Placental epithelial cell (primary cell): ENCODE data around the gene HOXC9. TPM values are rescaled to one million over a fixed set of nuclear protein-coding genes. Genes with fewer than 3 reads are reported as not detected.

Experiments
- small RNA-seq: library from RNA; depleted of rRNA; stranded (forward); fragments of <200 nt; gene quantifications from one replicate; pipeline ENCODE3, GENCODE V24; 2012
- total RNA-seq: library from RNA; depleted of rRNA; stranded (reverse); fragments of >200 nt; gene quantifications from 2 replicates; pipeline ENCODE4 v1.2.3, GENCODE V29; 2012

HOXC9 gene
- total RNA-seq: 0.65 TPM in 1 of 2 replicates, not detected in the other

DNA sequence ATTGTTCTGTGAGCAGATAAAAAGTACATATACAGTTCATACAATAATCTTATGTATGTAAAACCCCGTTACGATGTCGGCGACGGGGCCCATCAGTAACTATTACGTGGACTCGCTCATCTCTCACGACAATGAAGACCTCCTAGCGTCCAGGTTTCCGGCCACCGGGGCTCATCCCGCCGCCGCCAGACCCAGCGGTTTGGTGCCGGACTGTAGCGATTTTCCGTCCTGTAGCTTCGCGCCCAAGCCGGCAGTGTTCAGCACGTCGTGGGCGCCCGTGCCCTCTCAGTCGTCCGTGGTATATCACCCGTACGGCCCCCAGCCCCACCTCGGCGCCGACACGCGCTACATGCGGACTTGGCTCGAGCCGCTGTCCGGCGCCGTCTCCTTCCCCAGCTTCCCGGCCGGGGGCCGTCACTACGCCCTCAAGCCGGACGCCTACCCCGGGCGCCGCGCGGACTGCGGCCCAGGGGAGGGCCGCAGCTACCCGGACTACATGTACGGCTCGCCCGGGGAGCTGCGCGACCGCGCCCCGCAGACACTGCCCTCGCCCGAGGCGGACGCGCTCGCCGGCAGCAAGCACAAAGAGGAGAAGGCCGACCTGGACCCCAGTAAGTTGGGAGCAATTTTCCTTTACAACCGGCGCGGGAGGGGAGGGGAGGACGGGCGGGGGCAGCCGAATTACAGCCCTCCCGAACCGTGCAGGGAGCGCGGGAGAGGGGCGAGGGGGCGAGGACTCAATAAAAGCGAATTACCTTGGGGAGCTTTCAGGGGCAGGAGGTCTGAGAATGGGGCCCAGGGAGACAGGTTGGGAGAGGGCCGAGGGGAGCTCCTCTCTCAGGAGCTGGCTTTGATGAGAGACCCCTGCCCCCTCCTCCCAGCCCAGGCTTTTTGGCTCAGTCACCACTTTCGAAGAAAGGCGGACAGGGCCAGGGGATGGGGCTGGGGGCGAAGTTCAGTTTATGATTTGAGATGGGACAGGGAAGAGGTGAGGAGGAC lies at the start of gene HOXC9:
Gene HOXC9 (plus strand): TSS at position 46 of the 999 bp plus-strand sequence. CDS start 28 bp downstream, at position 74.

DNA sequence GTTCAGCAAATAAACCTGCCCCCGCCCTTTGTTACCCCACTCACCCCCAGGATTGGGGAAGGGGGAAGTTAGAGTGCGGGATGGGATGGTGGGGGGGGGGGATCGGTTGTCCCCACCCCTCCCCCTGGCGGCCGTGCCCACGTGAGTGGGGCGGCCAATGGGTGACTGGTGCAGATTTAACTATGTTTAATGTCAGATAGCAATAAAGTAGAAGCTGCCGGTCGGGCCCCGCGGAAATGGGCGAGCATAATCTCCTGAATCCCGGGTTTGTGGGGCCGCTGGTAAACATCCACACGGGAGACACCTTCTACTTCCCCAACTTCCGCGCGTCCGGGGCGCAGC lies 45.3 kb upstream of the HOXC9 start, which contains the start of gene HOXC12:
Gene HOXC12 (plus strand): TSS at position 210 of the 342 bp plus-strand sequence. CDS start 27 bp downstream, at position 237.

DNA sequence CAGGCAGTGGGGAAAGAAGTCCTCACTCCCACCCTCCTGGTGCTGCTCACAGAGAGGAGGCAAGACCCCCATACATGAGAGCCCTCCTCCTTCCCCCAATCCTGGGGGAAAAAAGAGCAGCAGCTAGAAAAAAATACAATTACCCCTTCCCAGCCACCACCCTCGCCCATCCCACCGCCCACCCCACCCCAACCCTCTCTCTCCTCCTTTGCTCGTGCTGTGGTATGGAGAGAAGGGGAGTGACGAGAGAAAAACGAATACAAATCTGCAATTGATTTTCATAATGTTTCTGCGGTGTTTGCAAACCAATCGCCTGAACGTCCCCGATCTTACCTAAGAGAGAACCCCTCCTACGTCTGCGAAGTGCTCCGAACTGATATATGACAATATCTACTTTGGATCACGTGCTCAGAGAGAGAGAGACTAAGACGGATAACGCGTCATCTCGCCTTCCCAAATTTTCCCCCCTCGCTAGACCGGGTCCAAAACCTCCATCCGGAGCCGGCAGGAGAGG lies 27.2 kb upstream of the HOXC9 start, which contains the start of gene HOXC11:
Gene HOXC11 (plus strand): TSS at position 405 of the 514 bp plus-strand sequence. CDS start 116 bp downstream, outside the sequence.

DNA sequence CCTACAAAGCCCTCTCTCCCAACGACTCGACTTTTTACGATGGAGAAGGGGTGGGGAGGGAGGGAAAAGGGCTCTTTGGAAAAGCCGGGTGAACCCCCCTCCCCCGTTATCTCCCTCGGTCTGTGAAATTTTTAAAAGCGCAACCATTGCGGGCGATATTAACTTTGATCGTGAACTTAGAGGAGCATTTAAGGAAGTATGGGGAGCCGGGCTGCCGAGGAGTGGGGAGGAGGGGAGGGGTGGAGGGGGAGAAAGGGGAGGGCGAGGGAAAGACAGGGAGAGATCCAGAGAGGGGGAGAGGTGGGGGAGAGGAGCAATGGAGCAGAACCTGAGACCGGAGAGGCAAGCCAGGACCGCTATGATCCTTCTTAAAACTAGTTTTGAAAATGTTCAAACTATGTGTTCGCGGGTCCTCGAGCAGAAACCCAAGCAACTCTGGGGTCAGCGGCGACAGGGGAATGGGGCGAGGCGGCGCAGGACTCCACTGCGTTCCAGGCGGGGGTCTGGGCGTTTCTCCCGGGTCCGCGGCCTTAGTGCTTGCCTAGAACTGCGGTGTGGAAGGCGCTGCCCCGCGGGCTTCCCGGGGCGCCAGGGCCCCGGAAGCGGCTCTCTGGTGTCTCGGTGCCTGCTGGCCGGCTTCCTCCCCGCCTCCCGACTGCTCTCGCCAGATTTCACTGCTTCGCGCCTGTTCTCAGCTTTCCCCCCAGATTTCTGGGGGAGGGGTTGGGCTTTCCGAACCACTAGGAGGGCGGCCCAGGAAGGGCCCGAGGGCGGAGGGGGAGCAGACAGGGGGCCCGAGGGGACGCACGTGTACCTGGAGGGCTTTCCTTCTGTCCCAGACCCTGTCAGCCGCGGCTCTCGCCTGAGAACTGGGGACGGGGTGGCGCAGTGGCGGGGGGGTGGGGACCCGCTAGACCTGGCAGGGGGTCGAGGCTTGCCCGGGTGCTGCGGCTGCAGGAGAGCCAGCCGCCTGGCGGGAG lies 25.6 kb upstream of the HOXC9 start, which contains the start of gene HOTAIR:
Gene HOTAIR (minus strand): TSS at position 871 of the 980 bp plus-strand sequence.

DNA sequence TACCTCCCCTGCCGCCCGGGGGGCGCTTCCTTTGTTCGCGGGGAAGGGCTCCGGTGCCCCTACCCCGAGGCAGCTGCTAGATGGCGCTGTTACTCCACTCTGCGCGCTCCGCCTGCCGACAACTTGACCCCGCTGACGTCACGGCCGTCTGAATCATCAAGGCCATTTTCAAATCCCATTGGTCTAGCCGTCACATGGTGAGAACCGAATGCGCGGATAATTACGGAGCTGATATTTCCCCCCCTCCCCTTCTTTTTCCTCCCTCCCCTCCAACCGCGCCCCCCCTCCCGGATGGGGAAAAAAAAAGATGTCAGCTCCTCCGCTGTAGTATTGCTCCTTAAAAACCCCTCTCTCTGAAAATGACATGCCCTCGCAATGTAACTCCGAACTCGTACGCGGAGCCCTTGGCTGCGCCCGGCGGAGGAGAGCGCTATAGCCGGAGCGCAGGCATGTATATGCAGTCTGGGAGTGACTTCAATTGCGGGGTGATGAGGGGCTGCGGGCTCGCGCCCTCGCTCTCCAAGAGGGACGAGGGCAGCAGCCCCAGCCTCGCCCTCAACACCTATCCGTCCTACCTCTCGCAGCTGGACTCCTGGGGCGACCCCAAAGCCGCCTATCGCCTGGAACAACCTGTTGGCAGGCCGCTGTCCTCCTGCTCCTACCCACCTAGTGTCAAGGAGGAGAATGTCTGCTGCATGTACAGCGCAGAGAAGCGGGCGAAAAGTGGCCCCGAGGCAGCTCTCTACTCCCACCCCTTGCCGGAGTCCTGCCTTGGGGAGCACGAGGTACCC lies 14.9 kb upstream of the HOXC9 start, which contains the start of gene HOXC10:
Gene HOXC10 (plus strand): TSS at position 246 of the 791 bp plus-strand sequence. CDS start 114 bp downstream, at position 360.

DNA sequence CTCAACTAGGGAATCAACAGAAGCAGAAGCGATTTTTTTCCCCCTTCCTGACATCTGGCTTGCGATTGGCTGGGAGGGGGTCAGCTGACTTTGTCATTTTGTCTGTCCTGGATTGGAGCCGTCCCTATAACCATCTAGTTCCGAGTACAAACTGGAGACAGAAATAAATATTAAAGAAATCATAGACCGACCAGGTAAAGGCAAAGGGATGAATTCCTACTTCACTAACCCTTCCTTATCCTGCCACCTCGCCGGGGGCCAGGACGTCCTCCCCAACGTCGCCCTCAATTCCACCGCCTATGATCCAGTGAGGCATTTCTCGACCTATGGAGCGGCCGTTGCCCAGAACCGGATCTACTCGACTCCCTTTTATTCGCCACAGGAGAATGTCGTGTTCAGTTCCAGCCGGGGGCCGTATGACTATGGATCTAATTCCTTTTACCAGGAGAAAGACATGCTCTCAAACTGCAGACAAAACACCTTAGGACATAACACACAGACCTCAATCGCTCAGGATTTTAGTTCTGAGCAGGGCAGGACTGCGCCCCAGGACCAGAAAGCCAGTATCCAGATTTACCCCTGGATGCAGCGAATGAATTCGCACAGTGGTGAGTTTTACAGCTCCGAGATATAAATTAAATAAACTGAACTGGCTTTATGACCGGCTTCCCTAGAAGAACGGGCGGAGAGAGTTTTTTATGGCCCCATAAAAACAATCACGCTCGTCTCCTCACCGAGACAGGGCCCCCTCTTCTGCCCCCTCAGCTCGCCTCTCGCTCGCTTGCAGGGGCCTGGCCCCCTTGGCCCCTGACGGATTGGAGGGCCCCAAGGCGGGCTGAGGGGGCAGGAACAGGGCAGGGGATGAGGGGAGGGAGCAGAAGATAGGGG lies 28.6 kb downstream of the HOXC9 start, which contains the start of gene HOXC6:
Gene HOXC6 (plus strand): TSS at position 127 of the 888 bp plus-strand sequence. CDS start 82 bp downstream, at position 209.

DNA sequence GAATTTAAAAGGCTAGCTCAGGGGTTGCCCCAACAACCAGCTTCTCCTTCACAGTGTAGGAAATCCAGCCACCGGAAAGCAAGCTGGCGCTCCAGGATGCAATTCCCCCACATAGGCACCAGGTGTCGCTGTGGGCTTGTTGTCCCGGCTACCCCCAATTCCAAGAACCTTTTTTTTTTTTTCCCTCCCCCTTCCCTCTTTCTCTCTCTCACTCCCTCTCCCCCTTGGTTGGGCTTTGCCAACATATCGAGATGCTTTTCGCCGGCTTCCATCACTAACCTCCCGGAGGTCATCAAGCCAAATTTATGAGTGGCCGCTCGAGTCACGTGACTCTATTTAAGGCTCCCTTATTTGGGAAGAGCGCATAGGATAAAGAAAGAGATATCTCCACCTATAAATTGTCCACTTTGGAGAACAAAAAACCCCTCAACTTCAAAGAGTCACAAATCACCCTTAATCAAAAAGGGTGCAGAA lies 32.7 kb downstream of the HOXC9 start, which contains the start of gene HOXC5:
Gene HOXC5 (plus strand): TSS at position 424 of the 474 bp plus-strand sequence. CDS start 73 bp downstream, outside the sequence.

Small RNAs within 50 kb of the gene (small RNA-seq; reads per million reads assigned to genes)
- gene AC012531.3 (not detected), gene AC012531.4 (not detected), gene HOXC5 (not detected), gene MIR196A2 (not detected), gene MIR615 (1.1 reads per million, percentile 59 among the genes with 10 or more reads in this experiment), gene RF01905 (not detected), gene RF01906 (not detected)

Other genes with a start within 250 kb of the HOXC9 start
- gene CISTR, start 248.2 kb upstream of the HOXC9 start, total RNA-seq: not detected in 2 replicates
- gene HOXC13, start 61.3 kb upstream of the HOXC9 start, total RNA-seq: 0.11 TPM in 1 of 2 replicates, not detected in the other
- not detected in 2 replicates for gene HOXC12, start 45.3 kb upstream of the HOXC9 start, total RNA-seq
- gene HOXC11, start 27.0 kb upstream of the HOXC9 start, total RNA-seq: not detected in 2 replicates
- not detected in 2 replicates for gene HOTAIR, start 25.2 kb upstream of the HOXC9 start, total RNA-seq
- not detected in 2 replicates for gene HOXC10, start 15.0 kb upstream of the HOXC9 start, total RNA-seq
- gene HOXC8, start 8.8 kb downstream of the HOXC9 start, total RNA-seq: 0.11 TPM in 1 of 2 replicates, not detected in the other
- 0.11 and 1.2 TPM in 2 replicates for gene HOXC6, start 28.3 kb downstream of the HOXC9 start, total RNA-seq
- 0.22 and 0.79 TPM in 2 replicates for gene HOXC5, start 32.9 kb downstream of the HOXC9 start, total RNA-seq
- gene HOXC4, start 53.7 kb downstream of the HOXC9 start, total RNA-seq: 0.43 and 2.0 TPM in 2 replicates
- gene SMUG1, start 188.8 kb downstream of the HOXC9 start, total RNA-seq: 35.7 and 45.1 TPM in 2 replicates